Uterus (tissue), 4 donors: ENCODE measurements around the gene TECTB. TPM values are rescaled to one million over a fixed set of nuclear protein-coding genes. Genes with fewer than 3 reads are reported as not detected.

Experiments used
- DNase-seq, 2 donors: peaks; one replicate each; pipeline ENCODE4 v3.0.0-alpha.2; 2019 to 2020
- H3K27ac ChIP-seq, 2 donors: fragments of 200-600 bp; sonication (generic); 1 replicate in 1 of 2; 2 replicates in 1 of 2; pipeline ENCODE4 v1.5.1; 2016 to 2018
- H3K27me3 ChIP-seq, 2 donors: fragments of 200-600 bp; sonication (generic); one replicate each; pipeline ENCODE4 v1.5.1; 2018 to 2019; ENCODE audit warnings: control low read depth in 1 of 2
- H3K36me3 ChIP-seq, 2 donors: fragments of 200-600 bp; sonication (generic); one replicate each; pipeline ENCODE4 v1.5.1; 2019; ENCODE audit warnings: control low read depth in 1 of 2
- H3K4me1 ChIP-seq, 2 donors: fragments of 200-600 bp; sonication (generic); one replicate each; pipeline ENCODE4 v1.5.1; 2018 to 2019; ENCODE audit warnings: control low read depth in 1 of 2
- H3K4me3 ChIP-seq, 2 donors: fragments of 200-600 bp; sonication (generic); 1 replicate in 1 of 2; 2 replicates in 1 of 2; pipeline ENCODE4 v1.5.1; 2018 to 2019; ENCODE audit warnings: mild to moderate bottlenecking in 1 of 2
- H3K9me3 ChIP-seq, 2 donors: fragments of 200-600 bp; sonication (generic); one replicate each; pipeline ENCODE4 v1.5.1; 2019; ENCODE audit warnings: control low read depth in 1 of 2
- POLR2A ChIP-seq, 2 donors: fragments of 450-650 bp; IDR thresholded peaks; one replicate each; pipeline ENCODE4 v1.6.1; 2016; ENCODE audit warnings: antibody characterized with exemption in 2 of 2, mild to moderate bottlenecking in 1 of 2, moderate library complexity in 1 of 2
- intact Hi-C: fragments of 100-400 bp; cut with DNase I; formaldehyde crosslinking; loops from one replicate; pipeline ENCODE4 v1.15.1; 2023; ENCODE audit warnings: low total_unique reads
- total RNA-seq, 4 donors: library from RNA; depleted of rRNA in 3 of 4; stranded (reverse); fragments of >200 nt in 3 of 4; gene quantifications; one replicate each; pipeline versions ENCODE4 v1.1.0 to v1.2.4, GENCODE V29; 2014 to 2023
- TF ChIP-seq, protein P1 (sequence below), 4 experiments: fragments of 200-600 bp in 2 of 4; fragments of 450-650 bp in 2 of 4; sonication (generic) in 2 of 4; IDR thresholded peaks; one replicate each; pipeline ENCODE4 v1.5.1; 2016 to 2019; ENCODE audit warnings: antibody characterized with exemption in 4 of 4, mild to moderate bottlenecking in 2 of 4, moderate library complexity in 1 of 4
- donor health status: DM: yes; HTN: yes; CAD: no.

TECTB gene
- total RNA-seq, 4 donors from 2014 or later, result not detected

- DNase-seq, result no peak
- Histone ChIP-seq H3K4me3 (no peak overlapping the region), H3K27ac (no peak overlapping the region), H3K9me3 (no peaks in the 10 kb centered on the region), H3K27me3 (no peaks in the 10 kb centered on the region), H3K4me1 (no peaks in the 10 kb centered on the region), H3K36me3 (no peaks in the 10 kb centered on the region)
- TF ChIP-seq POLR2A (IDR thresholded peaks at IDR 0.05), result no peak
- TF ChIP-seq, protein P1, sequence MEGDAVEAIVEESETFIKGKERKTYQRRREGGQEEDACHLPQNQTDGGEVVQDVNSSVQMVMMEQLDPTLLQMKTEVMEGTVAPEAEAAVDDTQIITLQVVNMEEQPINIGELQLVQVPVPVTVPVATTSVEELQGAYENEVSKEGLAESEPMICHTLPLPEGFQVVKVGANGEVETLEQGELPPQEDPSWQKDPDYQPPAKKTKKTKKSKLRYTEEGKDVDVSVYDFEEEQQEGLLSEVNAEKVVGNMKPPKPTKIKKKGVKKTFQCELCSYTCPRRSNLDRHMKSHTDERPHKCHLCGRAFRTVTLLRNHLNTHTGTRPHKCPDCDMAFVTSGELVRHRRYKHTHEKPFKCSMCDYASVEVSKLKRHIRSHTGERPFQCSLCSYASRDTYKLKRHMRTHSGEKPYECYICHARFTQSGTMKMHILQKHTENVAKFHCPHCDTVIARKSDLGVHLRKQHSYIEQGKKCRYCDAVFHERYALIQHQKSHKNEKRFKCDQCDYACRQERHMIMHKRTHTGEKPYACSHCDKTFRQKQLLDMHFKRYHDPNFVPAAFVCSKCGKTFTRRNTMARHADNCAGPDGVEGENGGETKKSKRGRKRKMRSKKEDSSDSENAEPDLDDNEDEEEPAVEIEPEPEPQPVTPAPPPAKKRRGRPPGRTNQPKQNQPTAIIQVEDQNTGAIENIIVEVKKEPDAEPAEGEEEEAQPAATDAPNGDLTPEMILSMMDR (IDR thresholded peaks at IDR 0.05), result no peak
- intact Hi-C loops, result no loop called here
Observed at GRCh38 chr10:112345743-112346142, 62.5 kb downstream of the TECTB start.

DNA sequence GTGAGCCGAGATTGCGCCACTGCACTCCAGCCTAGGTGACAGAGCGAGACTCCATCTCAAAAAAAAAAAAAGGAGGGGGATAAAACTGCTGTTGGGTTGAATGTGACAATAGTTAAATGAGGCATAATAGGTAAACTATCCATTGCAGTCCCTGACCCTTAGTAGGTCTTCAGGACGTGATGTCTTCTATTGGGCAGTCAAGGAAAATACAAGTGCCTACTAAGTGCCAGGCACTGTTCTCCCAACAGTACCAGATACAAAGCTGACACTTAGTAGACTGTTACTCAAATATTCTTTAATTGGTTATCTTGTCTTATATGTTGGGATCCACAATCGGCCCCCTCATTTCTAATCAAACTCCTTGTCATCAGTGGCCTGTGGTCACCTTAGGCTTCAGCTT, 63.6 kb downstream of the TECTB start:
- intact Hi-C loops, result no loop called here
- Histone ChIP-seq H3K36me3 (no peaks in the 10 kb centered on the region), H3K4me1 (no peaks in the 10 kb centered on the region), H3K27ac (no peak overlapping the region), H3K9me3 (no peaks in the 10 kb centered on the region), H3K4me3 (no peak overlapping the region), H3K27me3 (no peaks in the 10 kb centered on the region)
- TF ChIP-seq POLR2A (IDR thresholded peaks at IDR 0.05), result no peak
- TF ChIP-seq, protein P1 (IDR thresholded peaks at IDR 0.05), result no peak
- DNase-seq, result no peak

DNA sequence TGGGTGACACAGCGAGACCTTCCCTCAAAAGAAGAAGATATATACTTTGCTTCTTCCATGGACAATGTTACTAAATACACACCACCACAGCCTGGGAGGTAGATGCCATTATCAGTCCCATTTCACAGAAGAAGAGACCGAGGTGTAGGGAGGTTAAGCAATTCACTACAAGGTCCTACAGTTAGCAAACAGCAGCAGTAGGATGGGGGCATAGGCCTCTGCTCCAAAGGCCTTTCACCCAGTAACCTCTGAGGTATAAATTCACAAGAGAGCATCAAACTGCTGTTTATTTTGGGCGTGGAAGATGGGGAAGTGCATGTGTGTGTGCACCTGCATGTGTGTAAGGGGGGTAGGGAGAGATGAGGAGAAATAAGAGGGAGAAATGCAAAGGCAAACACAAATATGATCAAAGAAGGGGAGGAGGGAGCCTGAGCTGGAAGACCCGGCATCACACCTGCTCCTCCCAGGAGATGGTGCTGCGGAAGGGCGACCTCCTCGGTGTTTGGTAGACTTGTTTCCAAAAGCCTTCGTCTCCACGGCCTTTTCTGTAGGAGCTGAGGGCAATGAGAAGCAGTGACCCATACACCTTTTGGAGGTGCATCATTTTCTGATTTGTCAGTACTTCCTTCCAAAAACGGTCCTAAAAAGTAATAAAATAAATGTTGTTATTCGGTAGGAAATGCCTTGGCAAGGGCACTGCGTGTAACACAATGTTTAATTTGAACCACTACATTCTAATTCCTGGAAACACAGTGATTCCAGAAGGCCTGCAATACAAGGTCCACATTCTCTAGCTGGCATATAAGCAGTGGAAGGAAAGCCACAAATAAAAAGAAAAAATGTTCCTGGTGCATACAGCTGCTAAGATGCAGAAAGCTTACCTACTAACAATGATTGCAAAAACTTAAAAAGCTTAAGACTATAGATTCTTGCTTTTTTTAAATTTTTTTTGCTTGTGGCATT, 64.8 kb downstream of the TECTB start:
- Histone ChIP-seq H3K4me3 (no peak overlapping the region), H3K27me3 (no peaks in the 10 kb centered on the region), H3K27ac (no peak overlapping the region), H3K36me3 (no peaks in the 10 kb centered on the region), H3K4me1 (no peaks in the 10 kb centered on the region), H3K9me3 (no peaks in the 10 kb centered on the region)
- no peak for TF ChIP-seq POLR2A (IDR thresholded peaks at IDR 0.05)
- TF ChIP-seq, protein P1 (IDR thresholded peaks at IDR 0.05), result no peak
- no peak for DNase-seq
- intact Hi-C loops, result no loop called here

DNA sequence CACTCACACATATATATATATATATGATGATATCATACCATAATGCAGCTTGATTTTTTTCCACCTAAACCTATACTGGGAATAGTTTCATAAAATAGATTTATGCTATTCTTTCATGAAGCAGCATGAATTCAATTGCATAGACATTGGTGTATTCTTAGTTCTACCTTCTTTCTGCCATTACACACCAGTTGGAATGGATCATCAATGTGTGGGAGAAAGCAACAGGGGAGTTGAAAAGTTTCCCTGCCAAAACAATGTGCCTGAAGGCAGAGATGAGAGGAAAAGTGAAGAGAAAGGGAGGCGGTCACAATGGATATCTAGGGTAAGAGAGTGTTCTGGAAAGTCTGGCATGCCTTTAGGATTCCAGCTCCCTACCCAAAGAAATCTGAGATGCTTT, 65.6 kb downstream of the TECTB start:
- Histone ChIP-seq H3K4me3 (no peak overlapping the region), H3K4me1 (no peaks in the 10 kb centered on the region), H3K27me3 (no peaks in the 10 kb centered on the region), H3K36me3 (no peaks in the 10 kb centered on the region), H3K9me3 (no peaks in the 10 kb centered on the region), H3K27ac (no peak overlapping the region)
- TF ChIP-seq, protein P1 (IDR thresholded peaks at IDR 0.05), result no peak
- TF ChIP-seq POLR2A (IDR thresholded peaks at IDR 0.05), result no peak
- no peak for DNase-seq
- intact Hi-C loops, result no loop called here

- Histone ChIP-seq H3K4me3 (no peak overlapping the region), H3K36me3 (no peaks in the 10 kb centered on the region), H3K9me3 (no peaks in the 10 kb centered on the region), H3K4me1 (no peaks in the 10 kb centered on the region), H3K27ac (no peak overlapping the region), H3K27me3 (no peaks in the 10 kb centered on the region)
- no peak for DNase-seq
- intact Hi-C loops, result no loop called here
- TF ChIP-seq POLR2A (IDR thresholded peaks at IDR 0.05), result no peak
- TF ChIP-seq, protein P1 (IDR thresholded peaks at IDR 0.05), result no peak
Observed at GRCh38 chr10:112349521-112350085, 66.4 kb downstream of the TECTB start.
